SU-DHL-6 (cell line): Measurements from ENCODE around the gene PDGFB.

ENCODE experiments used
- CTCF ChIP-seq: fragments of 200-600 bp; sonication (generic); IDR thresholded peaks from one replicate; pipeline ENCODE4 v1.5.1; 2017; ENCODE audit warnings: antibody characterized with exemption, mild to moderate bottlenecking, low read length, moderate library complexity; ENCODE audit not compliant: insufficient read depth, poor library complexity, severe bottlenecking
- EZH2phosphoT487 ChIP-seq: fragments of 200-600 bp; sonication (generic), shearing (Covaris generic); conservative IDR thresholded peaks from 2 replicates; pipeline ENCODE4 v1.6.1; 2018; ENCODE audit warnings: mild to moderate bottlenecking, antibody characterized with exemption, low read length, moderate library complexity, mixed read lengths

GRCh38 chr22:39173787-39174497, 70.8 kb downstream of the PDGFB start:
- TF ChIP-seq CTCF, result no peak
- no peak for TF ChIP-seq EZH2phosphoT487
